Measurements from ENCODE around the gene WSCD2. TPM values are rescaled to one million over a fixed set of nuclear protein-coding genes. Genes with fewer than 3 reads are reported as not detected.

WSCD2 gene
- polyA plus RNA-seq, 3 donors: not detected

GRCh38 chr12:108116254-108116653 lies 12.8 kb upstream of the WSCD2 start:
- H2AFZ ChIP-seq (ENCODE audit: insufficient read depth, low read depth, low read length, poor library complexity, severe bottlenecking): no peak overlapping the region
- H3K9me3 ChIP-seq (replicated peaks in 1 of 2; ENCODE audit: control insufficient read depth in 1 of 2, insufficient read depth in 1 of 2, low read length in 2 of 2): no peaks in the 10 kb centered on the region
- 73% methylated on average over 3 of the region's 4 CpGs for WGBS (ENCODE audit: insufficient coverage)
- H3K27me3 ChIP-seq (ENCODE audit: control insufficient read depth in 2 of 2, insufficient read depth in 2 of 2, low read length in 2 of 2): no peaks in the 10 kb centered on the region
- no peak overlapping the region for H3K9ac ChIP-seq (ENCODE audit: insufficient read depth, low read length, poor library complexity, severe bottlenecking)
- peaks cover 6 to 14% (median 10%) of the 10 kb centered on the region in 3 donors for H3K27me3 Mint-ChIP-seq (ENCODE audit: low read depth in 3 of 3)
- DNase-seq: no peak
- H3K4me3 Mint-ChIP-seq: no peak overlapping the region
- H3K79me2 ChIP-seq (ENCODE audit: insufficient read depth, low read length): no peaks in the 10 kb centered on the region
- H3K36me3 Mint-ChIP-seq: no peaks in the 10 kb centered on the region
- no peaks in the 10 kb centered on the region for H3K4me1 ChIP-seq (ENCODE audit: control insufficient read depth in 1 of 2, insufficient read depth in 2 of 2, low read length in 2 of 2)
- no peak overlapping the region for H3K27ac ChIP-seq (ENCODE audit: low read depth in 1 of 2, low read length in 2 of 2)
- no peak overlapping the region for H3K4me3 ChIP-seq (replicated peaks in 1 of 3; ENCODE audit: low read depth in 2 of 3, low read length in 3 of 3)
- H3K4me1 Mint-ChIP-seq: peaks cover 4% of the 10 kb centered on the region
- H4K20me1 ChIP-seq (ENCODE audit: insufficient read depth, low read length): no peaks in the 10 kb centered on the region
- peaks cover 0 to 6% (median 0%) of the 10 kb centered on the region in 7 donors for H3K9me3 Mint-ChIP-seq
- TF ChIP-seq CTCF (IDR thresholded peaks at IDR 0.05): no peak
- intact Hi-C loops (cut with micrococcal nuclease): no loop called here
- no peak overlapping the region for H3K27ac Mint-ChIP-seq
- no peak overlapping the region for H3K4me2 ChIP-seq (replicated peaks; ENCODE audit: extremely low read depth, low read length, poor library complexity, severe bottlenecking)
- H3K36me3 ChIP-seq (replicated peaks in 1 of 2; ENCODE audit: control insufficient read depth in 1 of 2, insufficient read depth in 2 of 2, low read length in 2 of 2): no peaks in the 10 kb centered on the region

GRCh38 chr12:108116699-108117098 lies 12.4 kb upstream of the WSCD2 start:
- no peak overlapping the region for H3K9ac ChIP-seq (ENCODE audit: insufficient read depth, low read length, poor library complexity, severe bottlenecking)
- Mint-ChIP-seq H3K27me3 (ENCODE audit: low read depth in 3 of 3) (peaks cover 6 to 16% (median 10%) of the 10 kb centered on the region in 3 donors), H3K4me1 (peaks cover 4% of the 10 kb centered on the region), H3K9me3 (peaks cover 0 to 6% (median 0%) of the 10 kb centered on the region in 7 donors), H3K36me3 (no peaks in the 10 kb centered on the region), H3K4me3 (no peak overlapping the region), H3K27ac (no peak overlapping the region)
- H3K9me3 ChIP-seq (replicated peaks in 1 of 2; ENCODE audit: control insufficient read depth in 1 of 2, insufficient read depth in 1 of 2, low read length in 2 of 2): no peaks in the 10 kb centered on the region
- intact Hi-C loops (cut with micrococcal nuclease): no loop called here
- no CpG with 5 or more reads among the region's 1 CpG for WGBS (ENCODE audit: insufficient coverage)
- H3K36me3 ChIP-seq (replicated peaks in 1 of 2; ENCODE audit: control insufficient read depth in 1 of 2, insufficient read depth in 2 of 2, low read length in 2 of 2): no peaks in the 10 kb centered on the region
- no peak for TF ChIP-seq CTCF (IDR thresholded peaks at IDR 0.05)
- H3K4me2 ChIP-seq (replicated peaks; ENCODE audit: extremely low read depth, low read length, poor library complexity, severe bottlenecking): no peak overlapping the region
- H3K27me3 ChIP-seq (ENCODE audit: control insufficient read depth in 2 of 2, insufficient read depth in 2 of 2, low read length in 2 of 2): no peaks in the 10 kb centered on the region
- no peak overlapping the region for H3K4me3 ChIP-seq (replicated peaks in 1 of 3; ENCODE audit: low read depth in 2 of 3, low read length in 3 of 3)
- no peaks in the 10 kb centered on the region for H3K4me1 ChIP-seq (ENCODE audit: control insufficient read depth in 1 of 2, insufficient read depth in 2 of 2, low read length in 2 of 2)
- no peak for DNase-seq
- H3K27ac ChIP-seq (ENCODE audit: low read depth in 1 of 2, low read length in 2 of 2): no peak overlapping the region
- H3K79me2 ChIP-seq (ENCODE audit: insufficient read depth, low read length): no peaks in the 10 kb centered on the region
- no peak overlapping the region for H2AFZ ChIP-seq (ENCODE audit: insufficient read depth, low read depth, low read length, poor library complexity, severe bottlenecking)
- H4K20me1 ChIP-seq (ENCODE audit: insufficient read depth, low read length): no peaks in the 10 kb centered on the region
